A673 (cell line): ENCODE measurements around the gene STARD7.

Experiments used
- CTCF ChIP-seq: fragments of 300-800, 200-600 bp; sonication (generic); conservative IDR thresholded peaks from 2 replicates; pipeline ENCODE4 v1.5.1; 2017; ENCODE audit warnings: low read depth, mild to moderate bottlenecking, antibody characterized with exemption, low read length, moderate library complexity, mixed read lengths
- EZH2 ChIP-seq: fragments of 200-600 bp; sonication (generic); IDR thresholded peaks from 2 replicates; pipeline ENCODE4 v1.6.1; 2017; ENCODE audit warnings: borderline replicate concordance, low read depth, mild to moderate bottlenecking, mixed read lengths, antibody characterized with exemption, low read length; ENCODE audit not compliant: poor library complexity, severe bottlenecking

GRCh38 chr2:96203130-96204028, 5.2 kb downstream of the STARD7 start:
- TF ChIP-seq EZH2: no peak
- no peak for TF ChIP-seq CTCF
